K562 (cell line): ENCODE data around the gene ZFYVE21. TPM values are rescaled to one million over a fixed set of nuclear protein-coding genes. Genes with fewer than 3 reads are reported as not detected.

Experiments
- ATAC-seq: fragments of 200-7000 bp; cut with Tn5 transposase; 3 replicates; pipeline ENCODE4 v1.9.1; 2020; ENCODE audit warnings: moderate library complexity
- BruUV-seq: library from RNA; stranded (reverse); fragments of 400-500 nt; replicated peaks from 2 replicates; lab custom pipeline; 2021; lab: Mats Ljungman, UMichigan
- CTCF ChIA-PET: fragments of 300-600 bp; formaldehyde crosslinking; extraction: SDS; loops from one replicate; lab custom pipeline; 2021; ENCODE audit warnings: low intra/inter-chr PET ratio; lab: Yijun Ruan, JAX
- POLR2A ChIA-PET: fragments of 300-600, 350-650 bp; sonication (Branson Sonifier 250); formaldehyde crosslinking; extraction: SDS; loops from one replicate; lab custom pipeline; 2021; ENCODE audit warnings: antibody characterized with exemption, inconsistent platforms; lab: Yijun Ruan, JAX
- DNase-seq, 4 experiments: peaks; one replicate each; pipeline versions ENCODE4 v3.0.0 to v3.0.0-alpha.2; 2011 to 2018; ENCODE audit warnings: low spot score in 3 of 4, mixed read lengths in 3 of 4; ENCODE audit errors: extremely low read depth in 1 of 4
- FAIRE-seq: peaks from 2 replicates; lab custom pipeline; 2011; peaks lifted over from hg19 to GRCh38; lab: Jason Lieb, UNC
- H2AFZ ChIP-seq: 2 replicates; pipeline ENCODE4 v1.6.0; 2011; ENCODE audit warnings: low read depth, low read length, control low read depth, inconsistent platforms
- H3K27ac ChIP-seq: fragments of 200-600 bp; 3 replicates; pipeline ENCODE4 v1.8.0; 2011; ENCODE audit warnings: low read depth, mild to moderate bottlenecking, control low read depth, inconsistent platforms, low read length, moderate library complexity, mixed read lengths; ENCODE audit errors: extremely low read depth
- H3K27me3 ChIP-seq, 2 experiments: fragments of 300-600 bp in 1 of 2; 2 replicates in 1 of 2; 3 replicates in 1 of 2; pipeline versions ENCODE4 v1.6.0 to v1.8.0; 2011; ENCODE audit warnings: inconsistent platforms in 2 of 2, low read length in 2 of 2, mild to moderate bottlenecking in 1 of 2, mixed read lengths in 1 of 2, moderate library complexity in 1 of 2; ENCODE audit not compliant: control insufficient read depth in 2 of 2, insufficient read depth in 2 of 2
- H3K36me3 ChIP-seq: fragments of 300-600 bp; 3 replicates; pipeline ENCODE4 v1.8.0; 2011; ENCODE audit warnings: mild to moderate bottlenecking, low read length, inconsistent platforms; ENCODE audit not compliant: control insufficient read depth, insufficient read depth
- H3K4me1 ChIP-seq, 2 experiments: fragments of 200-600 bp in 1 of 2; replicated peaks in 1 of 2; 2 replicates in 1 of 2; 3 replicates in 1 of 2; pipeline versions ENCODE4 v1.5.1 to v1.8.0; 2011; ENCODE audit warnings: inconsistent platforms in 2 of 2, low read length in 2 of 2, mild to moderate bottlenecking in 1 of 2, mixed read lengths in 1 of 2, moderate library complexity in 1 of 2; ENCODE audit not compliant: control insufficient read depth in 2 of 2, insufficient read depth in 2 of 2
- H3K4me2 ChIP-seq: 2 replicates; pipeline ENCODE4 v1.6.1; 2011; ENCODE audit warnings: low read length, control low read depth, inconsistent platforms, mixed read lengths; ENCODE audit not compliant: insufficient read depth
- H3K4me3 ChIP-seq: fragments of 200-600 bp; sonication (generic), shearing (Covaris generic); 2 replicates; pipeline ENCODE4 v1.5.1; 2016; ENCODE audit warnings: control low read depth, inconsistent platforms
- H3K79me2 ChIP-seq: fragments of 200-600 bp; 3 replicates; pipeline ENCODE4 v1.8.0; 2011; ENCODE audit warnings: low read length, inconsistent platforms; ENCODE audit not compliant: control insufficient read depth, insufficient read depth
- H3K9ac ChIP-seq, 2 experiments: 2 replicates each; pipeline versions ENCODE4 v1.6.0 to v1.6.1; 2011; ENCODE audit warnings: low read depth in 2 of 2, low read length in 2 of 2, control low read depth in 1 of 2, inconsistent platforms in 1 of 2, mild to moderate bottlenecking in 1 of 2, mixed read lengths in 1 of 2; ENCODE audit not compliant: insufficient read depth in 1 of 2
- H3K9me1 ChIP-seq: one replicate; pipeline ENCODE4 v1.6.0; 2011; ENCODE audit warnings: inconsistent platforms, mild to moderate bottlenecking, low read length, moderate library complexity; ENCODE audit not compliant: control insufficient read depth, insufficient read depth
- H3K9me3 ChIP-seq: replicated peaks from 2 replicates; pipeline ENCODE4 v1.5.1; 2011; ENCODE audit warnings: low read depth, low read length, inconsistent platforms; ENCODE audit not compliant: control insufficient read depth, insufficient read depth
- H4K20me1 ChIP-seq: replicated peaks from 2 replicates; pipeline ENCODE4 v1.6.1; 2011; ENCODE audit warnings: low read length, inconsistent platforms, mixed read lengths; ENCODE audit not compliant: control insufficient read depth, insufficient read depth
- WGBS: fragments of 100-300 bp; shearing (Covaris generic); methylation state at CpG from one replicate; pipeline ENCODE4 v1.1.6; 2016; ENCODE audit warnings: low coverage, mixed read lengths; ENCODE audit not compliant: insufficient coverage; ENCODE audit errors: missing lambda C conversion rate; 5-methylcytosine and 5-hydroxymethylcytosine counted together
- in situ Hi-C: fragments of 300-500 bp; cut with MboI; formaldehyde crosslinking; loops from 4 replicates; pipeline ENCODE4 v1.15.0; 2018; ENCODE audit warnings: inconsistent platforms, mixed read lengths
- intact Hi-C: fragments of 100-400 bp; cut with micrococcal nuclease; formaldehyde crosslinking; loops from 2 replicates; pipeline ENCODE4 v1.14.2; 2022
- polyA plus RNA-seq, 8 experiments: library from polyadenylated mRNA; depleted of rRNA in 4 of 8; stranded (reverse) in 5 of 8; unstranded in 3 of 8; fragments of >200 nt; fragmentation: Nextera tagmentation in 2 of 8; fragmentation: Illumina TruSeq in 1 of 8; extraction: Ambion mirVana in 2 of 8; extraction: Trizol in 1 of 8; gene quantifications; 2 replicates each; pipeline versions ENCODE4 v1.2.1 to v1.2.3, GENCODE V29; 2011 to 2014; ENCODE audit warnings: inconsistent platforms in 1 of 8, missing spikeins in 1 of 8
- total RNA-seq, 7 experiments: library from RNA; depleted of rRNA in 6 of 7; stranded (reverse); fragments of >200 nt in 6 of 7; fragmentation: Illumina TruSeq in 2 of 7; extraction: Trizol in 2 of 7; gene quantifications; 2 replicates each; pipeline versions ENCODE4 v1.2.1 to v1.2.3, GENCODE V29; 2011 to 2021; ENCODE audit warnings: low replicate concordance in 1 of 7
- TF ChIP-seq, protein P1 (sequence below): fragments of 450-650 bp; IDR thresholded peaks from 2 replicates; pipeline ENCODE4 v1.6.1; 2016; ENCODE audit warnings: mild to moderate bottlenecking

Gene ZFYVE21
- total and polyA plus RNA-seq, 9 of the 15 experiments (the other 6 are each of a cell fraction or from before 2014, with no cell fraction given) = 0.90 to 23.1 (median 15.6) TPM

DNA sequence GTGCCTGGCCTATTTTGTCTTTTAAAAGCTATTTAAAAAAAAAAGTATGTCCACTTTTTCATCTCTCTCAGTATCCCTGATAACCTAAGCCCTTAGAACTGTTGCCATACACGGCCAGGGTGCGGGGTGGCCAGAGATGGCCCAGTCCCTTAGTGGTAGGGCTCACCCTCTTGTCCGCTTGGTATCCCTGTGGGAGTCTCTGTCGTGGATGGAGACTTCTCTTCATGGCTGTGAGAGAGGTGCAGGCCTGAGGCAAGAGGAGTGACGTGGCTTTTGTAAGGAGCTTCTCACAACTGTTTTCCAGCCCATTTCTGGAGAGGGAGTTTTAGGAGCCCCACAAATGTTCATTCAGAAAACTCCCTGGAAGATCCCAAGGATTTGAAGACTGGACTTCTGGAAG is 27.2 kb upstream of the ZFYVE21 start:
- no TSS peak for BruUV-seq
- Histone ChIP-seq H3K4me2 (no peak overlapping the region), H4K20me1 (no peaks in the 10 kb centered on the region), H3K27ac (no peak overlapping the region), H3K27me3 (no peaks in the 10 kb centered on the region), H2AFZ (no peak overlapping the region), H3K36me3 (peaks cover 64% of the 10 kb centered on the region; the same call in 1 of the 3 replicates), H3K4me3 (no peak overlapping the region), H3K79me2 (no peaks in the 10 kb centered on the region), H3K4me1 (peaks cover 0 to under 1% of the 10 kb centered on the region in 2 experiments; a peak in 1 of 5 replicates), H3K9me1 (no peaks in the 10 kb centered on the region), H3K9ac (no peak overlapping the region), H3K9me3 (no peaks in the 10 kb centered on the region)
- 96% methylated on average over 4 of the region's 5 CpGs for WGBS
- CTCF ChIA-PET = no interaction called here
- TF ChIP-seq, protein P1, sequence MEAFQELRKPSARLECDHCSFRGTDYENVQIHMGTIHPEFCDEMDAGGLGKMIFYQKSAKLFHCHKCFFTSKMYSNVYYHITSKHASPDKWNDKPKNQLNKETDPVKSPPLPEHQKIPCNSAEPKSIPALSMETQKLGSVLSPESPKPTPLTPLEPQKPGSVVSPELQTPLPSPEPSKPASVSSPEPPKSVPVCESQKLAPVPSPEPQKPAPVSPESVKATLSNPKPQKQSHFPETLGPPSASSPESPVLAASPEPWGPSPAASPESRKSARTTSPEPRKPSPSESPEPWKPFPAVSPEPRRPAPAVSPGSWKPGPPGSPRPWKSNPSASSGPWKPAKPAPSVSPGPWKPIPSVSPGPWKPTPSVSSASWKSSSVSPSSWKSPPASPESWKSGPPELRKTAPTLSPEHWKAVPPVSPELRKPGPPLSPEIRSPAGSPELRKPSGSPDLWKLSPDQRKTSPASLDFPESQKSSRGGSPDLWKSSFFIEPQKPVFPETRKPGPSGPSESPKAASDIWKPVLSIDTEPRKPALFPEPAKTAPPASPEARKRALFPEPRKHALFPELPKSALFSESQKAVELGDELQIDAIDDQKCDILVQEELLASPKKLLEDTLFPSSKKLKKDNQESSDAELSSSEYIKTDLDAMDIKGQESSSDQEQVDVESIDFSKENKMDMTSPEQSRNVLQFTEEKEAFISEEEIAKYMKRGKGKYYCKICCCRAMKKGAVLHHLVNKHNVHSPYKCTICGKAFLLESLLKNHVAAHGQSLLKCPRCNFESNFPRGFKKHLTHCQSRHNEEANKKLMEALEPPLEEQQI = no peak
- in situ Hi-C loops (no loop called here), intact Hi-C loops (loop anchor here (10.0 kb wide), 1 partner anchor 114 kb away; no protein-coding TSS in a partner anchor)
- DNase-seq (no peak), ATAC-seq (no peak), FAIRE-seq (no peak)
- POLR2A ChIA-PET = no interaction called here
